RWPE2 (cell line): ENCODE results near the gene MED15.
A peak's percentile ranks its signal among the peaks of the same experiment; 100 is the strongest.

Source experiments
- ATAC-seq: fragments of 200-7000 bp; cut with Tn5 transposase; 3 replicates; pipeline ENCODE4 v1.9.1; 2021; ENCODE audit warnings: low read depth
- DNase-seq: peaks from one replicate; pipeline ENCODE4 v3.0.0-alpha.2; 2020; ENCODE audit warnings: low spot score
- H3K27ac ChIP-seq: fragments of 450-650 bp; 2 replicates; pipeline ENCODE4 v1.5.1; 2017; ENCODE audit warnings: mild to moderate bottlenecking; ENCODE audit not compliant: poor library complexity, severe bottlenecking
- H3K27me3 ChIP-seq: fragments of 250-450 bp; sonication (Bioruptor Pico); 2 replicates; pipeline ENCODE4 v1.5.1; 2021; ENCODE audit warnings: mild to moderate bottlenecking, moderate library complexity; ENCODE audit not compliant: insufficient read depth, poor library complexity, severe bottlenecking
- H3K36me3 ChIP-seq: fragments of 250-450 bp; sonication (Bioruptor Pico); 2 replicates; pipeline ENCODE4 v1.5.1; 2020; ENCODE audit warnings: low read depth, mild to moderate bottlenecking, moderate library complexity
- H3K4me1 ChIP-seq: fragments of 250-450 bp; sonication (Bioruptor Pico); 2 replicates; pipeline ENCODE4 v1.5.1; 2021; ENCODE audit warnings: mild to moderate bottlenecking, moderate library complexity; ENCODE audit not compliant: insufficient read depth, poor library complexity, severe bottlenecking
- H3K4me3 ChIP-seq: fragments of 250-450 bp; sonication (Bioruptor Pico); 2 replicates; pipeline ENCODE4 v1.5.1; 2021; ENCODE audit warnings: mild to moderate bottlenecking, moderate library complexity; ENCODE audit not compliant: severe bottlenecking
- H3K9me3 ChIP-seq: fragments of 250-450 bp; sonication (Bioruptor Pico); 2 replicates; pipeline ENCODE4 v1.5.1; 2021; ENCODE audit warnings: mild to moderate bottlenecking, moderate library complexity; ENCODE audit not compliant: severe bottlenecking
- CTCF ChIP-seq: fragments of 450-650 bp; IDR thresholded peaks from one replicate; pipeline ENCODE4 v1.5.1; 2017; ENCODE audit warnings: mild to moderate bottlenecking, moderate library complexity; ENCODE audit not compliant: poor library complexity, severe bottlenecking

The MED15 gene

GRCh38 chr22:20562607-20563465 is 55.4 kb downstream of the MED15 start:
- peak overlapping the region; percentile 84 for H3K27ac ChIP-seq
- peaks cover 96% of the 10 kb centered on the region for H3K36me3 ChIP-seq
- H3K4me3 ChIP-seq, result no peak overlapping the region

GRCh38 chr22:20563466-20563906 is 56.1 kb downstream of the MED15 start:
- no peak for DNase-seq
- no peak for TF ChIP-seq CTCF
- peaks cover 96% of the 10 kb centered on the region for H3K36me3 ChIP-seq
- peak overlapping the region; percentile 84 for H3K27ac ChIP-seq
- H3K4me1 ChIP-seq, result peaks cover 24% of the 10 kb centered on the region
- ATAC-seq, result no peak
- H3K9me3 ChIP-seq, result peaks cover 2% of the 10 kb centered on the region
- no peaks in the 10 kb centered on the region for H3K27me3 ChIP-seq
- no peak overlapping the region for H3K4me3 ChIP-seq

More at GRCh38 chr22:20562607-20563465, 55.4 kb downstream of the MED15 start:
- no peaks in the 10 kb centered on the region for H3K27me3 ChIP-seq
- DNase-seq (no peak), ATAC-seq (no peak)
- no peak for TF ChIP-seq CTCF
- peaks cover 17% of the 10 kb centered on the region for H3K4me1 ChIP-seq
- peaks cover 2% of the 10 kb centered on the region for H3K9me3 ChIP-seq

GRCh38 chr22:20563941-20564371 is 56.5 kb downstream of the MED15 start:
- Histone ChIP-seq H3K36me3 (peaks cover 96% of the 10 kb centered on the region), H3K27ac (peak overlapping the region; percentile 84), H3K4me1 (peaks cover 29% of the 10 kb centered on the region)

GRCh38 chr22:20565079-20565734 is 57.8 kb downstream of the MED15 start:
- H3K4me1 ChIP-seq, result peaks cover 40% of the 10 kb centered on the region
- H3K4me3 ChIP-seq, result no peak overlapping the region
- no peak for ATAC-seq
- peak overlapping the region; percentile 84 for H3K27ac ChIP-seq
- DNase-seq, result no peak
- peaks cover 93% of the 10 kb centered on the region for H3K36me3 ChIP-seq
- TF ChIP-seq CTCF, result no peak
- no peaks in the 10 kb centered on the region for H3K27me3 ChIP-seq
- H3K9me3 ChIP-seq, result no peaks in the 10 kb centered on the region

More at GRCh38 chr22:20563941-20564371, 56.5 kb downstream of the MED15 start:
- no peak for TF ChIP-seq CTCF
- DNase-seq (no peak), ATAC-seq (no peak)
- Histone ChIP-seq H3K27me3 (no peaks in the 10 kb centered on the region), H3K9me3 (peaks cover 2% of the 10 kb centered on the region), H3K4me3 (no peak overlapping the region)
